D721Med (cell line): ENCODE results near the gene TMEM132C.

Experiments used
- DNase-seq: peaks from one replicate; pipeline ENCODE4 v3.0.0; 2011; ENCODE audit warnings: low spot score; ENCODE audit not compliant: insufficient read length
- FAIRE-seq: peaks from 2 replicates; lab custom pipeline; 2011; peaks lifted over from hg19 to GRCh38; lab: Jason Lieb, UNC
- TF ChIP-seq, protein P1 (sequence below): IDR thresholded peaks from 2 replicates; pipeline ENCODE4 v1.5.1; 2012; ENCODE audit warnings: mild to moderate bottlenecking, control low read depth; ENCODE audit not compliant: insufficient read depth; ENCODE audit errors: missing control alignments

Gene TMEM132C

GRCh38 chr12:128693771-128694170 lies 426.8 kb downstream of the TMEM132C start:
- FAIRE-seq: no peak
- no peak for DNase-seq
- TF ChIP-seq, protein P1, sequence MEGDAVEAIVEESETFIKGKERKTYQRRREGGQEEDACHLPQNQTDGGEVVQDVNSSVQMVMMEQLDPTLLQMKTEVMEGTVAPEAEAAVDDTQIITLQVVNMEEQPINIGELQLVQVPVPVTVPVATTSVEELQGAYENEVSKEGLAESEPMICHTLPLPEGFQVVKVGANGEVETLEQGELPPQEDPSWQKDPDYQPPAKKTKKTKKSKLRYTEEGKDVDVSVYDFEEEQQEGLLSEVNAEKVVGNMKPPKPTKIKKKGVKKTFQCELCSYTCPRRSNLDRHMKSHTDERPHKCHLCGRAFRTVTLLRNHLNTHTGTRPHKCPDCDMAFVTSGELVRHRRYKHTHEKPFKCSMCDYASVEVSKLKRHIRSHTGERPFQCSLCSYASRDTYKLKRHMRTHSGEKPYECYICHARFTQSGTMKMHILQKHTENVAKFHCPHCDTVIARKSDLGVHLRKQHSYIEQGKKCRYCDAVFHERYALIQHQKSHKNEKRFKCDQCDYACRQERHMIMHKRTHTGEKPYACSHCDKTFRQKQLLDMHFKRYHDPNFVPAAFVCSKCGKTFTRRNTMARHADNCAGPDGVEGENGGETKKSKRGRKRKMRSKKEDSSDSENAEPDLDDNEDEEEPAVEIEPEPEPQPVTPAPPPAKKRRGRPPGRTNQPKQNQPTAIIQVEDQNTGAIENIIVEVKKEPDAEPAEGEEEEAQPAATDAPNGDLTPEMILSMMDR: peak; percentile 25

GRCh38 chr12:128694445-128694844 lies 427.5 kb downstream of the TMEM132C start:
- no peak for FAIRE-seq
- DNase-seq: no peak
- TF ChIP-seq, protein P1: no peak

GRCh38 chr12:128695697-128696096 lies 428.7 kb downstream of the TMEM132C start:
- FAIRE-seq (no peak), DNase-seq (no peak)
- TF ChIP-seq, protein P1: no peak

DNA sequence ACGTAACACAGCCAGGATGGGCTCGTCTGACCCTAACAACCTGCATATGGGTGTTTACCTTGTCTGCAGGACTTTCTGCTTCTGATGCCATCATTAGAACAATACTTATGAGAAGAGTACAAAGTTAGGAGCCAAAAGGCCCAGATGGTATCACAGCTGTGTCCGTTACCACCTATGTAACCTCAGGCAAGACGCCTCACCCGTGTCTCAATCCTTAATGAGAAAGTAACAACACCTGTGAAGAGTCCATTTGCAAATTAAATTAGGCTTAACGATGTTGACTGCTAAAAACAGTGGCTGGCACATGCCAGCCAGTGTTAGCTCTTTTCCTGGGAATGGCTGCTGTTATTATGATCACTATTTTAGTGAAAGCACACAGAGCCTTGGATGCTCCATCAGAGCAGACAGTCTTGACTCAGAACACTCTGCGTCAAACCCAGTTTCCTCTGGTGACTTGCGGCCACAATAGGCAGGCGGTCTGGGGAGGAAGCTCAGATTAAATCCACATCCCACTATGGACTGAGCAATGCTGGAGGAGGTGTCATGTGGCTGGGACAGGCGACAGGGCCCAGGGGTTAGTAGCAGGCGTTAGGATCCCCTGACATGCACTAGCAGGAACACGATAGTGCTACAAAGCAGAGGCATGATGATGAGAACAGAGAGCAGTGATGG lies 431.5 kb downstream of the TMEM132C start:
- FAIRE-seq (no peak), DNase-seq (no peak)
- TF ChIP-seq, protein P1: no peak

DNA sequence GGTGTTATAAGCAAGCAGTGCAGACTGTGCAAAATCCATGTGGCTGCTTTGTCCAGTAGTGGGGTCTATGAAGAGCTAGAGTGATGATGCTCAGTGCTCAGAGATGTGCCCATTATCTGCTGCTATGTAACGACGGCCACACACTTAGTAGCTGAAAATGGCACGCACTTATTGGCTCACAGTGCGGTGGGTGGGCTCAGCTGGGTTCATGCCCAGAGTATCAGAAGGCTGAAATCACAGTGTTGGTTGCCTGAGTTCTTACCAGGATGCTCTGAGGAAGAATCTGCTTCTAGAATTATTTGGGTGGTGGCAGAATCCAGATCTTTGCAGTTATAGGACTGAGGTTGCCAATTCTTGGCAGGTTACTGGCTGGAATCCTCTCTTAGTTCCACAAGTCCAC lies 432.1 kb downstream of the TMEM132C start:
- no peak for DNase-seq
- FAIRE-seq: no peak
- TF ChIP-seq, protein P1: no peak

GRCh38 chr12:128702371-128702770 lies 435.4 kb downstream of the TMEM132C start:
- DNase-seq: no peak
- FAIRE-seq: no peak
- TF ChIP-seq, protein P1: no peak

- TF ChIP-seq, protein P1: no peak
- no peak for FAIRE-seq
- no peak for DNase-seq
Measured at GRCh38 chr12:128705140-128705539, 438.2 kb downstream of the TMEM132C start.
